HEK293 (cell line): ENCODE measurements around the gene KLC1.

Experiments used
- CTCF ChIP-seq: fragments of 450-650 bp; formaldehyde crosslinking; IDR thresholded peaks from 2 replicates; pipeline ENCODE4 v1.5.1; 2016; ENCODE audit warnings: missing biosample characterization, missing genetic modification characterization
- ZNF18 ChIP-seq: fragments of 450-650 bp; formaldehyde crosslinking; IDR thresholded peaks from 2 replicates; pipeline ENCODE4 v1.5.1; 2016; ENCODE audit warnings: missing biosample characterization, missing genetic modification characterization
- ZNF23 ChIP-seq: fragments of 450-650 bp; formaldehyde crosslinking; IDR thresholded peaks from 2 replicates; pipeline ENCODE4 v1.5.1; 2016; ENCODE audit warnings: missing biosample characterization, missing genetic modification characterization, borderline replicate concordance
- ZNF280D ChIP-seq: fragments of 450-650 bp; formaldehyde crosslinking; IDR thresholded peaks from 2 replicates; pipeline ENCODE4 v1.5.1; 2016; ENCODE audit warnings: missing biosample characterization, missing genetic modification characterization
- ZNF660 ChIP-seq: fragments of 450-650 bp; IDR thresholded peaks from 2 replicates; pipeline ENCODE4 v1.5.1; 2018; ENCODE audit warnings: missing biosample characterization, mild to moderate bottlenecking, missing genetic modification characterization
- TF ChIP-seq, protein P1 (sequence below): sonication (generic); formaldehyde crosslinking; IDR thresholded peaks from 2 replicates; pipeline ENCODE4 v1.8.1; 2022; ENCODE audit warnings: mild to moderate bottlenecking, moderate library complexity, missing genetic modification reagents
- TF ChIP-seq, protein P2 (sequence below): IDR thresholded peaks from 2 replicates; pipeline ENCODE4 v1.6.1; 2011; ENCODE audit warnings: mild to moderate bottlenecking, low read depth, low read length, borderline replicate concordance
- TF ChIP-seq, protein P3 (sequence below): fragments of 450-650 bp; formaldehyde crosslinking; IDR thresholded peaks from 2 replicates; pipeline ENCODE4 v1.5.1; 2017; ENCODE audit warnings: missing biosample characterization, missing genetic modification characterization

- no peak for TF ChIP-seq ZNF18 (tag by site-specific recombination)
- TF ChIP-seq CTCF (tag by site-specific recombination): no peak
- TF ChIP-seq, protein P1, sequence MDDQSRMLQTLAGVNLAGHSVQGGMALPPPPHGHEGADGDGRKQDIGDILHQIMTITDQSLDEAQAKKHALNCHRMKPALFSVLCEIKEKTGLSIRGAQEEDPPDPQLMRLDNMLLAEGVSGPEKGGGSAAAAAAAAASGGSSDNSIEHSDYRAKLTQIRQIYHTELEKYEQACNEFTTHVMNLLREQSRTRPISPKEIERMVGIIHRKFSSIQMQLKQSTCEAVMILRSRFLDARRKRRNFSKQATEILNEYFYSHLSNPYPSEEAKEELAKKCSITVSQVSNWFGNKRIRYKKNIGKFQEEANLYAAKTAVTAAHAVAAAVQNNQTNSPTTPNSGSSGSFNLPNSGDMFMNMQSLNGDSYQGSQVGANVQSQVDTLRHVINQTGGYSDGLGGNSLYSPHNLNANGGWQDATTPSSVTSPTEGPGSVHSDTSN: no peak
- TF ChIP-seq, protein P2, sequence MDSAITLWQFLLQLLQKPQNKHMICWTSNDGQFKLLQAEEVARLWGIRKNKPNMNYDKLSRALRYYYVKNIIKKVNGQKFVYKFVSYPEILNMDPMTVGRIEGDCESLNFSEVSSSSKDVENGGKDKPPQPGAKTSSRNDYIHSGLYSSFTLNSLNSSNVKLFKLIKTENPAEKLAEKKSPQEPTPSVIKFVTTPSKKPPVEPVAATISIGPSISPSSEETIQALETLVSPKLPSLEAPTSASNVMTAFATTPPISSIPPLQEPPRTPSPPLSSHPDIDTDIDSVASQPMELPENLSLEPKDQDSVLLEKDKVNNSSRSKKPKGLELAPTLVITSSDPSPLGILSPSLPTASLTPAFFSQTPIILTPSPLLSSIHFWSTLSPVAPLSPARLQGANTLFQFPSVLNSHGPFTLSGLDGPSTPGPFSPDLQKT: no peak
- TF ChIP-seq ZNF23 (tag by site-specific recombination): no peak
- no peak for TF ChIP-seq ZNF660
- no peak for TF ChIP-seq ZNF280D (tag by site-specific recombination)
- TF ChIP-seq, protein P3, sequence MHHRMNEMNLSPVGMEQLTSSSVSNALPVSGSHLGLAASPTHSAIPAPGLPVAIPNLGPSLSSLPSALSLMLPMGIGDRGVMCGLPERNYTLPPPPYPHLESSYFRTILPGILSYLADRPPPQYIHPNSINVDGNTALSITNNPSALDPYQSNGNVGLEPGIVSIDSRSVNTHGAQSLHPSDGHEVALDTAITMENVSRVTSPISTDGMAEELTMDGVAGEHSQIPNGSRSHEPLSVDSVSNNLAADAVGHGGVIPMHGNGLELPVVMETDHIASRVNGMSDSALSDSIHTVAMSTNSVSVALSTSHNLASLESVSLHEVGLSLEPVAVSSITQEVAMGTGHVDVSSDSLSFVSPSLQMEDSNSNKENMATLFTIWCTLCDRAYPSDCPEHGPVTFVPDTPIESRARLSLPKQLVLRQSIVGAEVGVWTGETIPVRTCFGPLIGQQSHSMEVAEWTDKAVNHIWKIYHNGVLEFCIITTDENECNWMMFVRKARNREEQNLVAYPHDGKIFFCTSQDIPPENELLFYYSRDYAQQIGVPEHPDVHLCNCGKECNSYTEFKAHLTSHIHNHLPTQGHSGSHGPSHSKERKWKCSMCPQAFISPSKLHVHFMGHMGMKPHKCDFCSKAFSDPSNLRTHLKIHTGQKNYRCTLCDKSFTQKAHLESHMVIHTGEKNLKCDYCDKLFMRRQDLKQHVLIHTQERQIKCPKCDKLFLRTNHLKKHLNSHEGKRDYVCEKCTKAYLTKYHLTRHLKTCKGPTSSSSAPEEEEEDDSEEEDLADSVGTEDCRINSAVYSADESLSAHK (tag by site-specific recombination): no peak
Observed at GRCh38 chr14:103686831-103687485, 57.9 kb downstream of the KLC1 start.
